H9 (cell line): ENCODE measurements around the gene IGF2BP3. TPM values are rescaled to one million over a fixed set of nuclear protein-coding genes. Genes with fewer than 3 reads are reported as not detected.

ENCODE experiments used
- DNase-seq: peaks from one replicate; pipeline ENCODE4 v3.0.0-alpha.2; 2017
- H2AFZ ChIP-seq: one replicate; pipeline ENCODE4 v1.6.1; 2013; ENCODE audit warnings: mild to moderate bottlenecking, low read length, control low read depth, moderate library complexity
- H2AK5ac ChIP-seq: 2 replicates; pipeline ENCODE4 v1.6.1; 2013; ENCODE audit warnings: low read length, control low read depth, mixed read lengths; ENCODE audit not compliant: insufficient read length
- H2BK120ac ChIP-seq: one replicate; pipeline ENCODE4 v1.6.1; 2013; ENCODE audit warnings: low read depth, mild to moderate bottlenecking, low read length, control low read depth, inconsistent platforms; ENCODE audit not compliant: poor library complexity, severe bottlenecking
- H2BK12ac ChIP-seq: 2 replicates; pipeline ENCODE4 v1.6.1; 2013; ENCODE audit warnings: low read length, control low read depth, mixed read lengths, low read depth; ENCODE audit not compliant: insufficient read length
- H2BK15ac ChIP-seq: 2 replicates; pipeline ENCODE4 v1.6.1; 2013; ENCODE audit warnings: low read depth, low read length, control low read depth
- H2BK20ac ChIP-seq: one replicate; pipeline ENCODE4 v1.6.1; 2013; ENCODE audit warnings: low read depth, mild to moderate bottlenecking, low read length, control low read depth, inconsistent platforms; ENCODE audit not compliant: poor library complexity, severe bottlenecking
- H2BK5ac ChIP-seq: 2 replicates; pipeline ENCODE4 v1.6.1; 2013; ENCODE audit warnings: low read length, control low read depth, mixed read lengths; ENCODE audit not compliant: insufficient read length
- H3K14ac ChIP-seq: 2 replicates; pipeline ENCODE4 v1.6.1; 2013; ENCODE audit warnings: low read length, control low read depth; ENCODE audit not compliant: insufficient read depth
- H3K18ac ChIP-seq: 2 replicates; pipeline ENCODE4 v1.6.1; 2013; ENCODE audit warnings: low read depth, mild to moderate bottlenecking, mixed read lengths, low read length, control low read depth; ENCODE audit not compliant: insufficient read length
- H3K23ac ChIP-seq: 2 replicates; pipeline ENCODE4 v1.6.1; 2013; ENCODE audit warnings: low read length, control low read depth, mixed read lengths, low read depth; ENCODE audit not compliant: insufficient read length
- H3K23me2 ChIP-seq: 2 replicates; pipeline ENCODE4 v1.6.1; 2013; ENCODE audit warnings: low read depth, mild to moderate bottlenecking, mixed read lengths, low read length, control low read depth; ENCODE audit not compliant: insufficient read length, poor library complexity, severe bottlenecking
- H3K27ac ChIP-seq: 2 replicates; pipeline ENCODE4 v1.5.1; 2013; ENCODE audit warnings: low read length, control low read depth, mixed read lengths, low read depth; ENCODE audit not compliant: insufficient read length
- H3K27me3 ChIP-seq: 2 replicates; pipeline ENCODE4 v1.6.1; 2013; ENCODE audit warnings: low read length, control low read depth, inconsistent platforms; ENCODE audit not compliant: insufficient read depth
- H3K4ac ChIP-seq: 2 replicates; pipeline ENCODE4 v1.6.1; 2013; ENCODE audit warnings: low read depth, mild to moderate bottlenecking, control low read depth, inconsistent platforms, low read length, moderate library complexity
- H3K4me1 ChIP-seq: 2 replicates; pipeline ENCODE4 v1.6.1; 2013; ENCODE audit warnings: low read length, control low read depth, inconsistent platforms; ENCODE audit not compliant: insufficient read depth
- H3K4me2 ChIP-seq: 2 replicates; pipeline ENCODE4 v1.6.1; 2013; ENCODE audit warnings: low read length, control low read depth, mixed read lengths; ENCODE audit not compliant: insufficient read length, insufficient read depth
- H3K56ac ChIP-seq: 2 replicates; pipeline ENCODE4 v1.6.1; 2013; ENCODE audit warnings: low read depth, mild to moderate bottlenecking, mixed read lengths, low read length, control low read depth; ENCODE audit not compliant: insufficient read length
- H3K79me1 ChIP-seq: 2 replicates; pipeline ENCODE4 v1.6.1; 2013; ENCODE audit warnings: low read depth, mild to moderate bottlenecking, moderate library complexity, low read length, control low read depth, inconsistent platforms; ENCODE audit not compliant: insufficient read depth, poor library complexity, severe bottlenecking
- H3K79me2 ChIP-seq: 2 replicates; pipeline ENCODE4 v1.6.1; 2013; ENCODE audit warnings: low read length, control low read depth, inconsistent platforms; ENCODE audit not compliant: insufficient read depth
- H3K9ac ChIP-seq: 2 replicates; pipeline ENCODE4 v1.6.1; 2013; ENCODE audit warnings: low read length, control low read depth, mixed read lengths; ENCODE audit not compliant: insufficient read length; ENCODE audit errors: extremely low read depth
- H3K9me3 ChIP-seq: one replicate; pipeline ENCODE4 v1.6.1; 2013; ENCODE audit warnings: low read depth, low read length, inconsistent platforms; ENCODE audit not compliant: control insufficient read depth
- H3T11ph ChIP-seq: one replicate; pipeline ENCODE4 v1.6.1; 2013; ENCODE audit warnings: mild to moderate bottlenecking, low read length, control low read depth, inconsistent platforms
- H4K20me1 ChIP-seq: one replicate; pipeline ENCODE4 v1.6.1; 2013; ENCODE audit not compliant: control insufficient read depth, insufficient read length, insufficient read depth
- H4K5ac ChIP-seq: 2 replicates; pipeline ENCODE4 v1.6.1; 2013; ENCODE audit warnings: low read depth, mild to moderate bottlenecking, mixed read lengths, low read length, control low read depth; ENCODE audit not compliant: insufficient read length
- H4K8ac ChIP-seq: replicated peaks from 2 replicates; pipeline ENCODE4 v1.6.1; 2013; ENCODE audit warnings: low read length, control low read depth, mixed read lengths, low read depth; ENCODE audit not compliant: insufficient read length
- H4K91ac ChIP-seq: 2 replicates; pipeline ENCODE4 v1.6.1; 2013; ENCODE audit warnings: low read depth, mild to moderate bottlenecking, moderate library complexity, mixed read lengths, low read length, control low read depth; ENCODE audit not compliant: insufficient read length
- H3K27ac Mint-ChIP-seq, 3 experiments: 2 replicates in 2 of 3; 3 replicates in 1 of 3; pipeline ENCODE4 v1.8.0; 2020 to 2021; ENCODE audit warnings: mixed read lengths in 3 of 3, mild to moderate bottlenecking in 1 of 3, moderate library complexity in 1 of 3
- H3K27me3 Mint-ChIP-seq: 2 replicates; pipeline ENCODE4 v1.8.0; 2021; ENCODE audit warnings: low read depth, mild to moderate bottlenecking, moderate library complexity, mixed read lengths
- H3K36me3 Mint-ChIP-seq, 3 experiments: 2 replicates in 2 of 3; 3 replicates in 1 of 3; pipeline ENCODE4 v1.8.0; 2020 to 2021; ENCODE audit warnings: low read depth in 3 of 3, mixed read lengths in 3 of 3; ENCODE audit not compliant: insufficient read depth in 1 of 3
- H3K4me1 Mint-ChIP-seq, 2 experiments: 2 replicates each; pipeline ENCODE4 v1.8.0; 2020; ENCODE audit warnings: mixed read lengths in 2 of 2
- H3K4me3 Mint-ChIP-seq, 2 experiments: 2 replicates in 1 of 2; 3 replicates in 1 of 2; pipeline ENCODE4 v1.8.0; 2020 to 2021; ENCODE audit warnings: mild to moderate bottlenecking in 2 of 2, mixed read lengths in 2 of 2, moderate library complexity in 1 of 2
- H3K9me3 Mint-ChIP-seq, 2 experiments: 2 replicates in 1 of 2; 3 replicates in 1 of 2; pipeline ENCODE4 v1.8.0; 2020; ENCODE audit warnings: mild to moderate bottlenecking in 2 of 2, mixed read lengths in 2 of 2, moderate library complexity in 1 of 2
- WGBS: extraction: QIAGEN DNeasy Blood & Tissue Kit; methylation state at CpG from one replicate; pipeline ENCODE4 v1.1.7; 2013; ENCODE audit warnings: missing lambda C conversion rate, low lambda C conversion rate, mixed read lengths; ENCODE audit not compliant: insufficient read length; ENCODE audit errors: extremely low coverage; 5-methylcytosine and 5-hydroxymethylcytosine counted together
- total RNA-seq: library from RNA; stranded (reverse); gene quantifications from 2 replicates; pipeline ENCODE4 v1.2.1, GENCODE V29; 2021
- TF ChIP-seq, protein P1 (sequence below): fragments of 200-600 bp; sonication (generic); conservative IDR thresholded peaks from 3 replicates; pipeline ENCODE4 v1.8.0; 2021; ENCODE audit warnings: antibody characterized with exemption, mild to moderate bottlenecking

Gene IGF2BP3
- total RNA-seq, 1 experiment from 2014 or later = 197 TPM

DNA sequence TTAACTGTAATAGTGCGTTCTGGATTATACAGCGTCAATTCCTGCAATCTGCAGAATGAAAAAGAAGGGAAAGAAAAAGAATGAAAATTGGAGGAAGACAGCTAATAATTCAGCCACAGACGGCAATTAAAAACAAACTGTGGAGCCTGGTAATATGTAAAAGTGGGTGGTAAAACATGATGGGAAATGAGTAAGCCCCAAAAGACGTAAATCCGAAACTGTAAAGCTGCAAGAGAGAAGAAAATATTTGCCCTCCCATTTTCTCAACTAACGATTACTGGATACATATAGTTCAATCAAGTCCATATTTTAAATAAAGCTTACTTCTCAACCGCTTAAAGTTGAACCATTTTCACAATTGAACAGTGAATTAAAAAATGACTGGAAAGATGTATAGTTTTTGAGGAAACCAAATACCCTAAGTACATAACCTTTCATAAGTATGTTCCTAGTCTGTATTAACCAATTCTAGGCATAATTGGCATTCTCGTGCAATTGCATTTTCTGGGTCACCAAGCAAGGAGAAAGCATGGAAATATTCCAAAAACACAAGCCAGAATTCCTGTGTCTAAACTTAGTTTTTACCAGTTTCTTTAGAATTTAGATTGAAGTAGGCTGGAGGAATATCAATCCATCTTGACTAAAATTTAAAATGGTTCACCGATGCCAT lies 126.3 kb downstream of the IGF2BP3 start:
- Histone ChIP-seq H3K79me2 (no peaks in the 10 kb centered on the region), H2BK20ac (no peak overlapping the region), H2BK120ac (no peak overlapping the region), H3K18ac (no peak overlapping the region), H3K9ac (no peak overlapping the region), H3K27me3 (no peaks in the 10 kb centered on the region), H2BK5ac (no peak overlapping the region), H3K23me2 (no peaks in the 10 kb centered on the region), H2AK5ac (no peak overlapping the region), H4K8ac (no peak overlapping the region), H3K27ac (no peak overlapping the region), H3K9me3 (no peaks in the 10 kb centered on the region), H3T11ph (no peak overlapping the region), H3K23ac (no peak overlapping the region), H4K20me1 (no peaks in the 10 kb centered on the region), H3K14ac (no peak overlapping the region), H3K4me2 (no peak overlapping the region), H3K4ac (no peak overlapping the region), H4K91ac (no peak overlapping the region), H2BK12ac (no peak overlapping the region), H2BK15ac (no peak overlapping the region), H3K4me1 (no peaks in the 10 kb centered on the region), H3K79me1 (no peaks in the 10 kb centered on the region), H2AFZ (no peak overlapping the region), H3K56ac (no peak overlapping the region), H4K5ac (no peak overlapping the region)
- DNase-seq = no peak
- TF ChIP-seq, protein P1, sequence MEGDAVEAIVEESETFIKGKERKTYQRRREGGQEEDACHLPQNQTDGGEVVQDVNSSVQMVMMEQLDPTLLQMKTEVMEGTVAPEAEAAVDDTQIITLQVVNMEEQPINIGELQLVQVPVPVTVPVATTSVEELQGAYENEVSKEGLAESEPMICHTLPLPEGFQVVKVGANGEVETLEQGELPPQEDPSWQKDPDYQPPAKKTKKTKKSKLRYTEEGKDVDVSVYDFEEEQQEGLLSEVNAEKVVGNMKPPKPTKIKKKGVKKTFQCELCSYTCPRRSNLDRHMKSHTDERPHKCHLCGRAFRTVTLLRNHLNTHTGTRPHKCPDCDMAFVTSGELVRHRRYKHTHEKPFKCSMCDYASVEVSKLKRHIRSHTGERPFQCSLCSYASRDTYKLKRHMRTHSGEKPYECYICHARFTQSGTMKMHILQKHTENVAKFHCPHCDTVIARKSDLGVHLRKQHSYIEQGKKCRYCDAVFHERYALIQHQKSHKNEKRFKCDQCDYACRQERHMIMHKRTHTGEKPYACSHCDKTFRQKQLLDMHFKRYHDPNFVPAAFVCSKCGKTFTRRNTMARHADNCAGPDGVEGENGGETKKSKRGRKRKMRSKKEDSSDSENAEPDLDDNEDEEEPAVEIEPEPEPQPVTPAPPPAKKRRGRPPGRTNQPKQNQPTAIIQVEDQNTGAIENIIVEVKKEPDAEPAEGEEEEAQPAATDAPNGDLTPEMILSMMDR = no peak
- H3K36me3 Mint-ChIP-seq = peaks cover 59 to 96% (median 95%) of the 10 kb centered on the region in 3 experiments; a peak in 6 of 7 replicates
- peaks cover 0 to 6% of the 10 kb centered on the region in 2 experiments; a peak in 2 of 4 replicates for H3K4me1 Mint-ChIP-seq
- no peaks in the 10 kb centered on the region for H3K9me3 Mint-ChIP-seq
- H3K27me3 Mint-ChIP-seq = no peaks in the 10 kb centered on the region
- no peak overlapping the region for H3K27ac Mint-ChIP-seq
- H3K4me3 Mint-ChIP-seq = no peak overlapping the region
- no CpG with 5 or more reads among the region's 9 CpGs for WGBS
